HG02973 (cell line): Measurements from ENCODE around the gene SASH3.

Source experiments
- ATAC-seq: cut with Tn5 transposase; IDR thresholded peaks from one replicate; pipeline ENCODE4 v1.9.1; 2021; ENCODE audit warnings: moderate library complexity; ENCODE audit not compliant: unreplicated experiment

Gene SASH3

GRCh38 chrX:129808158-129808828, 28.5 kb downstream of the SASH3 start:
- ATAC-seq = no peak

GRCh38 chrX:129808829-129809796, 29.4 kb downstream of the SASH3 start:
- no peak for ATAC-seq

- ATAC-seq = no peak
Measured at GRCh38 chrX:129813662-129814368, 34.1 kb downstream of the SASH3 start.

GRCh38 chrX:129818123-129818522, 38.4 kb downstream of the SASH3 start:
- no peak for ATAC-seq

GRCh38 chrX:129823115-129823514, 43.4 kb downstream of the SASH3 start:
- ATAC-seq = no peak

- ATAC-seq = no peak
Measured at GRCh38 chrX:129823522-129823921, 43.8 kb downstream of the SASH3 start.

GRCh38 chrX:129824620-129825019, 44.9 kb downstream of the SASH3 start:
- ATAC-seq = no peak

- no peak for ATAC-seq
Measured at GRCh38 chrX:129825746-129826505, 46.2 kb downstream of the SASH3 start.

- ATAC-seq = no peak
Measured at GRCh38 chrX:129830494-129830893, 50.7 kb downstream of the SASH3 start.

GRCh38 chrX:129831091-129831885, 51.5 kb downstream of the SASH3 start:
- no peak for ATAC-seq

GRCh38 chrX:129833153-129833990, 53.6 kb downstream of the SASH3 start:
- no peak for ATAC-seq

GRCh38 chrX:129836827-129837226, 57.1 kb downstream of the SASH3 start:
- no peak for ATAC-seq

- no peak for ATAC-seq
Measured at GRCh38 chrX:129840344-129840743, 60.6 kb downstream of the SASH3 start.

GRCh38 chrX:129842510-129843208, 62.9 kb downstream of the SASH3 start:
- ATAC-seq = no peak

GRCh38 chrX:129843209-129843458, 63.4 kb downstream of the SASH3 start:
- no peak for ATAC-seq

GRCh38 chrX:129843459-129844306, 63.9 kb downstream of the SASH3 start, which contains the start of gene ZDHHC9:
Gene ZDHHC9, minus strand, starts transcription at chrX:129843886. Its CDS starts 1,941 bp downstream, at chrX:129841945.
- ATAC-seq = peak; percentile 99
